Endothelial cell of umbilical vein (primary cell): ENCODE results near the gene TOM1. TPM values are rescaled to one million over a fixed set of nuclear protein-coding genes. Genes with fewer than 3 reads are reported as not detected.

Experiments used
- BruUV-seq: library from RNA; stranded (reverse); fragments of 400-500 nt; replicated peaks from 2 replicates; lab custom pipeline; 2021; lab: Mats Ljungman, UMichigan
- CTCF ChIA-PET: fragments of 300-600, 350-600 bp; sonication (Branson Sonifier 250); formaldehyde crosslinking; loops from one replicate; lab custom pipeline; 2021; ENCODE audit warnings: antibody characterized with exemption, inconsistent platforms; lab: Charles Lee
- POLR2A ChIA-PET: fragments of 300-600, 350-600 bp; sonication (Branson Sonifier 250); formaldehyde crosslinking; loops from one replicate; lab custom pipeline; 2021; ENCODE audit warnings: antibody characterized with exemption, inconsistent platforms; lab: Charles Lee
- DNase-seq: peaks from one replicate; pipeline ENCODE4 v3.0.0-alpha.2; 2011; ENCODE audit warnings: low read depth, low spot score
- FAIRE-seq: peaks from 2 replicates; lab custom pipeline; 2011; peaks lifted over from hg19 to GRCh38; lab: Jason Lieb, UNC
- H2AFZ ChIP-seq: 2 replicates; pipeline ENCODE4 v1.6.0; 2012; ENCODE audit warnings: low read depth, low read length, control low read depth, inconsistent platforms
- H3K27ac ChIP-seq: 2 replicates; pipeline ENCODE4 v1.5.1; 2011; ENCODE audit warnings: low read depth, mild to moderate bottlenecking, control low read depth, low read length, moderate library complexity; ENCODE audit not compliant: insufficient read depth
- H3K27me3 ChIP-seq, 2 experiments: 2 replicates each; pipeline versions ENCODE4 v1.6.0 to v1.6.1; 2011; ENCODE audit warnings: low read length in 2 of 2, mixed read lengths in 1 of 2; ENCODE audit not compliant: control insufficient read depth in 2 of 2, insufficient read depth in 2 of 2
- H3K36me3 ChIP-seq, 2 experiments: 2 replicates in 1 of 2; 3 replicates in 1 of 2; pipeline ENCODE4 v1.5.1; 2011; ENCODE audit warnings: low read length in 2 of 2, mild to moderate bottlenecking in 1 of 2, moderate library complexity in 1 of 2; ENCODE audit not compliant: control insufficient read depth in 2 of 2, insufficient read depth in 2 of 2; ENCODE audit errors: extremely low read depth in 1 of 2
- H3K4me1 ChIP-seq: 3 replicates; pipeline ENCODE4 v1.5.1; 2011; ENCODE audit warnings: mild to moderate bottlenecking, low read length; ENCODE audit not compliant: control insufficient read depth, insufficient read depth; ENCODE audit errors: extremely low read depth
- H3K4me2 ChIP-seq: 2 replicates; pipeline ENCODE4 v1.6.1; 2011; ENCODE audit warnings: low read length, control low read depth, mixed read lengths; ENCODE audit not compliant: insufficient read depth
- H3K4me3 ChIP-seq, 3 experiments: fragments of 200-600 bp in 1 of 3; sonication (generic), shearing (Covaris generic) in 1 of 3; replicated peaks in 1 of 3; 2 replicates each; pipeline ENCODE4 v1.5.1; 2011 to 2016; ENCODE audit warnings: control low read depth in 3 of 3, low read length in 3 of 3, mild to moderate bottlenecking in 2 of 3, inconsistent platforms in 1 of 3, low read depth in 1 of 3, moderate library complexity in 1 of 3; ENCODE audit not compliant: insufficient read depth in 1 of 3
- H3K79me2 ChIP-seq: 2 replicates; pipeline ENCODE4 v1.6.0; 2012; ENCODE audit warnings: low read length, inconsistent platforms; ENCODE audit not compliant: control insufficient read depth, insufficient read depth
- H3K9ac ChIP-seq: replicated peaks from 2 replicates; pipeline ENCODE3; 2011; ENCODE audit warnings: low read length, control low read depth; ENCODE audit not compliant: insufficient read depth; ENCODE audit errors: extremely low read depth
- H3K9me1 ChIP-seq: replicated peaks from 3 replicates; pipeline ENCODE4 v1.6.0; 2011; ENCODE audit warnings: mild to moderate bottlenecking, low read length; ENCODE audit not compliant: control insufficient read depth, insufficient read depth; ENCODE audit errors: extremely low read depth
- H3K9me3 ChIP-seq: replicated peaks from 2 replicates; pipeline ENCODE4 v1.5.1; 2012; ENCODE audit warnings: low read length, inconsistent platforms; ENCODE audit not compliant: control insufficient read depth, insufficient read depth
- H4K20me1 ChIP-seq: replicated peaks from 2 replicates; pipeline ENCODE3; 2011; ENCODE audit warnings: mild to moderate bottlenecking, low read length; ENCODE audit not compliant: control insufficient read depth, insufficient read depth; ENCODE audit errors: extremely low read depth
- CTCF ChIP-seq, 2 donors: IDR thresholded peaks; 1 replicate in 1 of 2; 2 replicates in 1 of 2; pipeline ENCODE4 v1.5.1; 2011; ENCODE audit warnings: low read length in 2 of 2, mild to moderate bottlenecking in 2 of 2, moderate library complexity in 2 of 2, control low read depth in 1 of 2, inconsistent platforms in 1 of 2, low read depth in 1 of 2; ENCODE audit not compliant: insufficient read depth in 1 of 2; ENCODE audit errors: extremely low read depth in 1 of 2
- EZH2 ChIP-seq: IDR thresholded peaks from 2 replicates; pipeline ENCODE4 v1.6.1; 2012; ENCODE audit warnings: borderline replicate concordance, low read depth, mild to moderate bottlenecking, moderate library complexity, low read length, inconsistent platforms; ENCODE audit not compliant: severe bottlenecking
- FOS ChIP-seq: IDR thresholded peaks from 2 replicates; pipeline ENCODE4 v1.6.1; 2011; ENCODE audit warnings: mild to moderate bottlenecking, low read length, moderate library complexity, borderline replicate concordance; ENCODE audit not compliant: insufficient read depth
- GATA2 ChIP-seq: IDR thresholded peaks from 2 replicates; pipeline ENCODE4 v1.7.0; 2011; ENCODE audit warnings: low read depth, mild to moderate bottlenecking, moderate library complexity, mixed read lengths, low read length; ENCODE audit not compliant: insufficient read length, insufficient read depth
- JUN ChIP-seq: IDR thresholded peaks from 2 replicates; pipeline ENCODE4 v1.6.1; 2011; ENCODE audit warnings: borderline replicate concordance, low read depth; ENCODE audit not compliant: insufficient read length, insufficient read depth
- MAX ChIP-seq: IDR thresholded peaks from 2 replicates; pipeline ENCODE4 v1.6.1; 2011; ENCODE audit not compliant: insufficient read depth, insufficient read length
- MYC ChIP-seq: IDR thresholded peaks from one replicate; pipeline ENCODE4 v1.6.1; 2011; ENCODE audit warnings: mild to moderate bottlenecking, low read depth, low read length
- POLR2A ChIP-seq: IDR thresholded peaks from 2 replicates; pipeline ENCODE4 v1.6.1; 2012; ENCODE audit warnings: low read depth, mild to moderate bottlenecking, control low read depth, low read length
- POLR2AphosphoS5 ChIP-seq: IDR thresholded peaks from 2 replicates; pipeline ENCODE4 v1.6.1; 2012; ENCODE audit warnings: low read depth, mild to moderate bottlenecking, control low read depth, low read length, moderate library complexity; ENCODE audit not compliant: insufficient read depth
- dilution Hi-C: fragments of 300-500 bp; cut with MboI; formaldehyde crosslinking; loops from one replicate; pipeline ENCODE4 v1.15.0; 2019; ENCODE audit warnings: low sequenced_read_pairs; ENCODE audit not compliant: extremely low pct_ligation_motif_present
- intact Hi-C: fragments of 100-400 bp; cut with micrococcal nuclease; formaldehyde crosslinking; loops from one replicate; pipeline ENCODE4 v1.10.0; 2022
- polyA plus RNA-seq, 4 experiments: library from polyadenylated mRNA; depleted of rRNA in 3 of 4; stranded (reverse) in 3 of 4; unstranded in 1 of 4; fragments of >200 nt; gene quantifications; 2 replicates each; pipeline versions ENCODE4 v1.2.1 to v1.2.3, GENCODE V29; 2011 to 2012; ENCODE audit warnings: missing spikeins in 1 of 4
- total RNA-seq: library from RNA; stranded (reverse); gene quantifications from 2 replicates; pipeline ENCODE4 v1.2.3, GENCODE V29; 2021

The TOM1 gene
- total and polyA plus RNA-seq, 2 donors (not counting 3 experiments of a cell fraction or from before 2014, with no cell fraction given), result 36.4 to 74.4 TPM

- H3K79me2 ChIP-seq, result peaks cover 15% of the 10 kb centered on the region
- no TSS peak for BruUV-seq
- ChIA-PET CTCF (interaction anchor here (3.1 kb wide), 1 partner anchor 13 kb away, joined by 17 read pairs; no protein-coding TSS in a partner anchor), POLR2A (no interaction called here)
- FAIRE-seq, result no peak
- H4K20me1 ChIP-seq, result no peaks in the 10 kb centered on the region
- intact Hi-C loops (no loop called here), dilution Hi-C loops (no loop called here)
- TF ChIP-seq FOS (no peak), EZH2 (no peak), MAX (no peak), POLR2AphosphoS5 (no peak)
- no peaks in the 10 kb centered on the region for H3K9me1 ChIP-seq
- H3K27ac ChIP-seq, result no peak overlapping the region
- H2AFZ ChIP-seq, result no peak overlapping the region
- peaks cover 37% of the 10 kb centered on the region for H3K4me1 ChIP-seq
- H3K4me2 ChIP-seq, result no peak overlapping the region
- H3K4me3 ChIP-seq, result no peak overlapping the region
- no peak for DNase-seq
- H3K9ac ChIP-seq, result no peak overlapping the region
- no peaks in the 10 kb centered on the region for H3K27me3 ChIP-seq
- H3K9me3 ChIP-seq, result no peaks in the 10 kb centered on the region
- peaks cover 9 to 21% of the 10 kb centered on the region in 2 experiments for H3K36me3 ChIP-seq
Observed at GRCh38 chr22:35315141-35315854, 15.6 kb downstream of the TOM1 start.

GRCh38 chr22:35315855-35316745 is 16.4 kb downstream of the TOM1 start:
- Histone ChIP-seq H3K79me2 (peaks cover 15% of the 10 kb centered on the region), H3K4me3 (no peak overlapping the region), H3K27me3 (no peaks in the 10 kb centered on the region), H3K4me2 (no peak overlapping the region), H3K9me1 (no peaks in the 10 kb centered on the region), H3K27ac (no peak overlapping the region), H4K20me1 (no peaks in the 10 kb centered on the region), H3K9me3 (no peaks in the 10 kb centered on the region), H3K4me1 (peaks cover 35% of the 10 kb centered on the region), H3K9ac (no peak overlapping the region), H2AFZ (no peak overlapping the region), H3K36me3 (peaks cover 9 to 22% of the 10 kb centered on the region in 2 experiments)
- no TSS peak for BruUV-seq
- TF ChIP-seq MYC, result no peak
- no peak for TF ChIP-seq CTCF (IDR thresholded peaks at IDR 0.05; ENCODE audit: extremely low read depth in 1 of 2, insufficient read depth in 1 of 2, low read depth in 1 of 2, low read length in 2 of 2)
- no peak for TF ChIP-seq JUN
- no peak for TF ChIP-seq MAX
- TF ChIP-seq FOS, result no peak
- no peak for TF ChIP-seq POLR2AphosphoS5
- TF ChIP-seq EZH2, result no peak
- TF ChIP-seq GATA2, result no peak
- no peak for TF ChIP-seq POLR2A
- no peak for FAIRE-seq
- CTCF ChIA-PET, result no interaction called here
- dilution Hi-C loops (no loop called here), intact Hi-C loops (no loop called here)
- POLR2A ChIA-PET, result no interaction called here
- no peak for DNase-seq
